Skeletal muscle satellite cell (primary cell): Measurements from ENCODE around the gene SOCS1.
A peak's percentile ranks its signal among the peaks of the same experiment; 100 is the strongest.

Source experiments
- H3K27me3 ChIP-seq: 2 replicates; pipeline ENCODE4 v1.7.0; 2013; ENCODE audit warnings: low read length; ENCODE audit not compliant: control insufficient read depth, insufficient read depth
- H3K36me3 ChIP-seq: 2 replicates; pipeline ENCODE4 v1.7.0; 2013; ENCODE audit warnings: mild to moderate bottlenecking, control low read depth, low read length; ENCODE audit not compliant: insufficient read depth
- H3K4me1 ChIP-seq: 2 replicates; pipeline ENCODE4 v1.7.0; 2013; ENCODE audit warnings: low read length; ENCODE audit not compliant: control insufficient read depth, insufficient read depth
- H3K4me2 ChIP-seq: 2 replicates; pipeline ENCODE4 v1.7.0; 2013; ENCODE audit warnings: mild to moderate bottlenecking, low read length
- H3K4me3 ChIP-seq: 2 replicates; pipeline ENCODE4 v1.7.0; 2013; ENCODE audit warnings: low read length
- H3K9ac ChIP-seq: 2 replicates; pipeline ENCODE4 v1.7.0; 2013; ENCODE audit warnings: mild to moderate bottlenecking, low read depth, low read length, moderate library complexity
- H3K9me3 ChIP-seq: replicated peaks from 2 replicates; pipeline ENCODE4 v1.7.0; 2013; ENCODE audit warnings: mild to moderate bottlenecking, control low read depth, low read length

Gene SOCS1

GRCh38 chr16:11271610-11272009 is 15.6 kb upstream of the SOCS1 start:
- H3K27me3 ChIP-seq: peaks cover 36% of the 10 kb centered on the region
- H3K9ac ChIP-seq: no peak overlapping the region
- H3K4me1 ChIP-seq: no peaks in the 10 kb centered on the region
- no peaks in the 10 kb centered on the region for H3K9me3 ChIP-seq
- no peak overlapping the region for H3K4me2 ChIP-seq
- H3K36me3 ChIP-seq: no peaks in the 10 kb centered on the region
- no peak overlapping the region for H3K4me3 ChIP-seq

- H3K4me2 ChIP-seq: no peak overlapping the region
- H3K4me1 ChIP-seq: no peaks in the 10 kb centered on the region
- H3K9ac ChIP-seq: no peak overlapping the region
- no peak overlapping the region for H3K4me3 ChIP-seq
- H3K27me3 ChIP-seq: peaks cover 35% of the 10 kb centered on the region
- H3K36me3 ChIP-seq: no peaks in the 10 kb centered on the region
- H3K9me3 ChIP-seq: no peaks in the 10 kb centered on the region
Observed at GRCh38 chr16:11270602-11271162, 14.7 kb upstream of the SOCS1 start.

- no peak within 1 kb of the TSS for H3K9ac ChIP-seq
- no peaks in the 10 kb centered on the region for H3K4me1 ChIP-seq
- H3K4me2 ChIP-seq: no peak within 1 kb of the TSS
- H3K36me3 ChIP-seq: no peaks in the 10 kb centered on the region
- no peak within 1 kb of the TSS for H3K4me3 ChIP-seq
- H3K9me3 ChIP-seq: no peaks in the 10 kb centered on the region
- H3K27me3 ChIP-seq: peaks cover 47% of the 10 kb centered on the region
Observed at GRCh38 chr16:11268921-11269375, 12.9 kb upstream of the SOCS1 start, which contains the start of gene TNP2. TNP2 (minus strand) TSS chr16:11269325; CDS start chr16:11269262, 63 bp downstream.

GRCh38 chr16:11265124-11265523 is 9.1 kb upstream of the SOCS1 start:
- no peak overlapping the region for H3K9ac ChIP-seq
- H3K27me3 ChIP-seq: peaks cover 50% of the 10 kb centered on the region
- H3K4me1 ChIP-seq: no peaks in the 10 kb centered on the region
- H3K4me2 ChIP-seq: no peak overlapping the region
- H3K36me3 ChIP-seq: no peaks in the 10 kb centered on the region
- no peaks in the 10 kb centered on the region for H3K9me3 ChIP-seq
- no peak overlapping the region for H3K4me3 ChIP-seq

GRCh38 chr16:11264155-11264832 is 8.3 kb upstream of the SOCS1 start:
- H3K27me3 ChIP-seq: peaks cover 47% of the 10 kb centered on the region
- H3K4me1 ChIP-seq: peaks cover under 1% of the 10 kb centered on the region
- H3K9me3 ChIP-seq: no peaks in the 10 kb centered on the region
- H3K9ac ChIP-seq: no peak overlapping the region
- H3K36me3 ChIP-seq: no peaks in the 10 kb centered on the region
- no peak overlapping the region for H3K4me3 ChIP-seq
- no peak overlapping the region for H3K4me2 ChIP-seq

- Histone ChIP-seq H3K9ac (no peak overlapping the region), H3K4me2 (no peak overlapping the region), H3K27me3 (peaks cover 44% of the 10 kb centered on the region), H3K36me3 (no peaks in the 10 kb centered on the region), H3K4me1 (peaks cover 6% of the 10 kb centered on the region), H3K9me3 (no peaks in the 10 kb centered on the region), H3K4me3 (no peak overlapping the region)
Observed at GRCh38 chr16:11263737-11264136, 7.7 kb upstream of the SOCS1 start.

GRCh38 chr16:11262915-11263314 is 6.9 kb upstream of the SOCS1 start:
- no peak overlapping the region for H3K9ac ChIP-seq
- H3K27me3 ChIP-seq: peaks cover 44% of the 10 kb centered on the region
- H3K4me2 ChIP-seq: no peak overlapping the region
- H3K36me3 ChIP-seq: no peaks in the 10 kb centered on the region
- H3K4me3 ChIP-seq: no peak overlapping the region
- no peaks in the 10 kb centered on the region for H3K9me3 ChIP-seq
- H3K4me1 ChIP-seq: peaks cover 7% of the 10 kb centered on the region

GRCh38 chr16:11260596-11260966 is 4.6 kb upstream of the SOCS1 start:
- Histone ChIP-seq H3K9ac (no peak overlapping the region), H3K36me3 (no peaks in the 10 kb centered on the region), H3K4me3 (no peak overlapping the region), H3K4me1 (peaks cover 12% of the 10 kb centered on the region), H3K4me2 (no peak overlapping the region), H3K27me3 (peaks cover 42% of the 10 kb centered on the region), H3K9me3 (no peaks in the 10 kb centered on the region)

- H3K36me3 ChIP-seq: no peaks in the 10 kb centered on the region
- no peak overlapping the region for H3K4me3 ChIP-seq
- peaks cover 36% of the 10 kb centered on the region for H3K27me3 ChIP-seq
- H3K4me2 ChIP-seq: no peak overlapping the region
- H3K4me1 ChIP-seq: peaks cover 15% of the 10 kb centered on the region
- no peaks in the 10 kb centered on the region for H3K9me3 ChIP-seq
- H3K9ac ChIP-seq: no peak overlapping the region
Observed at GRCh38 chr16:11259655-11260595, 3.9 kb upstream of the SOCS1 start.

- peak overlapping the region; percentile 24 for H3K4me2 ChIP-seq
- no peaks in the 10 kb centered on the region for H3K36me3 ChIP-seq
- H3K4me1 ChIP-seq: peaks cover 22% of the 10 kb centered on the region
- H3K27me3 ChIP-seq: peaks cover 25% of the 10 kb centered on the region
- no peak overlapping the region for H3K9ac ChIP-seq
- no peaks in the 10 kb centered on the region for H3K9me3 ChIP-seq
- H3K4me3 ChIP-seq: no peak overlapping the region
Observed at GRCh38 chr16:11258553-11259492, 2.8 kb upstream of the SOCS1 start.
